EL (cell line): ENCODE data around the gene NODAL.
"Not testable (repeated sequence)": the region's sequence is repeated elsewhere in the genome, so short reads cannot be mapped to it uniquely, and the experiment has no call there.

Experiments
- DNase-seq: peaks from one replicate; pipeline ENCODE4 v3.0.0-alpha.2; 2016

Gene NODAL

GRCh38 chr10:70441161-70441894 is at the start of gene NODAL:
Gene NODAL (minus strand): TSS chr10:70441681. CDS start chr10:70441667, 14 bp downstream.
- DNase-seq = no peak

DNA sequence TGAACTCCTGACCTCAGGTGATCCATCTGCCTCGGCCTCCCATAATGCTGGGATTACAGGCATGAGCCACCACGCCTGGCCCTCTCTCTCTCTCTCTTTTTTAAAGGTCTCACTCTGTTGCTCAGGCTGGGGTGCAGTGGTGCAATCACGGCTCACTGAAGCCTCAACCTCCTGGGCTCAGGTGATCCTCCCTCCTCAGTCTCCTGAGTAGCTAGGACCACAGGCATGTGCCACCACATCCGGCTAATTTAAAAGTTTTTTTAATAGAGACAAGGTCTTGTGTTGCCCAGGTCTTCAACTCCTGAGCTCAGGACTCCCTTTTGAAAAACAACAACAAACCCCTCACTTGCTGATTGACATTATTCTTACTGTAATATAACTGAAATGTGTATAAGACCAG is 48.7 kb upstream of the NODAL start:
- no peak for DNase-seq

DNA sequence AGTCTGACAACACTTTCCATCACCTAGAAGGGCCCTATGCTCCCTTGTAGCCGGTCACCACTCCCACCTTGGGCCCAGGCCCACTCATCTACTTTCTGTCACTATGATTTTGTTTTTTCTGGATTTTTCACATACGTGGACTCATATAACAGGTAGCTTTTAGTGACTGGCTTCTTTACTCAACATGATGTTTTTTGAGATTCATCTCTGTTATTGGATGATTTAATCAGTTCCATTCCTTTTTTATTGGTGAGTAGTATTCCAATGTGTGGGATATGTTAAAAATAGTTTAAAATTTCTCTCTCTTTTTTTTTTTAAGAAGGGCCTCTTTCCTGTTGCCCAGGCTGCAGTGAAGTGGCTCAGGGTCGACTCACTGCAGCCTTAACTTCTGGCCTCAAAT is 46.3 kb upstream of the NODAL start:
- no peak for DNase-seq

- not testable (repeated sequence) for DNase-seq
Measured at GRCh38 chr10:70483872-70484271, 42.4 kb upstream of the NODAL start.

DNA sequence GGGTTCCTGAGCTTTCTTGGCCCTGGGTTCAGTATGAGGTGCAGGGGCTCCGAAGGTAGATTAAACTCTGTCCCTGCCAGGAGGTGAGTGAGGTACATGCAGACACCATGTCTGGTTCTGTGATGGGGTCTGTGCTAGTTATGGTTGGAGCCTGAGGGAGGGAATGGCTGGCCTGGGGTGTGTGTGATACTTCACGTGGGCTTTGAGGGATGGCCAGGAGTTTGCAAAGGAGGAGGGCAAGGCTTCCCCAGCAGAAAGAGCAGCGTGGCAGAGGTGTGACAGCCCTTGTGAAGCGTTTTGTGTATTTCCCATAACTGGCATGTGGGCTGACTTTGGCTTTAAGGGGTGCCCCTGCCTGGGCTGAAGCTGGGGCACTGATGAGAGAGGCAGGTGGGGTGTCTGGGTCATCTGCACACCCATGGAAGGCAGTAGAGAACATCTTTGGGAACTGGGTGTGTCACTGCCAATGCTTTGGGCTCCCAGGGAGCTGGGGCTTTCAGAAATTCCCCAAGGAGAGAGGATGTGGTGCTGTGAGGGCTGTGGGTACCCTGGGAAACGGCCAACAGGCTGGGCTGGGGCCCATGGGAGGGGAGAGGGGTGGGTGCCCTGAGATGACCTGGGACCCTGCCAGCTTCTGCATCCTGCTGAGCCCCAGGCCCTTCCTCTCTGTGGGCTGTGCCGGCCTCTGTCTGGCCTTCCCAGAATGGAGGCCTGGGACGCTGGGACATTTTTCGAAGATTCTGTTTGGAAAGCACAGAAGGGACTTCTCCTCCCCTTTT is 41.7 kb upstream of the NODAL start:
- no peak for DNase-seq

DNA sequence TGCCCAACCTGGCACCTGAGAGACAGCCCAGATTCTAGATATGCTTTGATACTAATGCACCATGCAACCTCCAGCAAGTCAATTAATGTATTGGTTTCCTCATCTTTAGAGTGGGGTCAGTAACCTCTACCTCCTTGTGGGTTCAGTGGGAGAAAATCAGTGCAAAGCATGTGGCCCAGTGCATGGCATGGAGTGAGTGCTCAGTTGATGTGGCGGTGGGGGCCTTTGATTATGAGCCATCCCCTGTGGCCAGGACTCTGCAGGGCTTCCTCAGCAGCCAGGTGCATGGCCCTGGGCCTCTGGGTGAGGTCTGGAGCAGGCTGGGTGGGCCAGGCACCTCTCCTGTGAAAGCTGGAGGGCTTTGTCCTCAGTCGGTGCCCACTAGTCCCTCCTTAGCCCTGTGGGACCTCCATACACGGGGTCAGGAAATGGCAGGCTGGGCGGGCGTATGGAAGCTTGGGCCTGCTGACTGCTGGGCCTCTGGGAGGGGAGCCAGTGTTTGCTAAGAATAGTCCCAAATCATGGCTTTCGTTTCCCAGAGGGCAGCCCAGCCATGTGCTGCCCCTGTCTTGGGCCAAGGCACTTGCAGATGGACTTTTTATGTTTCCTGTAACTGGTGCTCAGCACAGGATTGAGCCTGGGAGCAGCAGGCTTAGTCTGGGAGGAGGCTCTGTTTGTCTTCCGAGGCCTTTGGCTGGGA is 40.5 kb upstream of the NODAL start:
- DNase-seq = no peak

- DNase-seq = no peak
Measured at GRCh38 chr10:70481105-70481504, 39.6 kb upstream of the NODAL start.

GRCh38 chr10:70480239-70480861 is 38.9 kb upstream of the NODAL start:
- no peak for DNase-seq

GRCh38 chr10:70479626-70480238 is 38.3 kb upstream of the NODAL start:
- no peak for DNase-seq

GRCh38 chr10:70479165-70479581 is 37.7 kb upstream of the NODAL start:
- DNase-seq = no peak

- DNase-seq = peak; percentile 64
Measured at GRCh38 chr10:70478191-70479164, 37.0 kb upstream of the NODAL start, which contains the start of gene PALD1. Gene PALD1 (plus strand): TSS chr10:70478767. CDS start chr10:70525952, 47,185 bp downstream.

DNA sequence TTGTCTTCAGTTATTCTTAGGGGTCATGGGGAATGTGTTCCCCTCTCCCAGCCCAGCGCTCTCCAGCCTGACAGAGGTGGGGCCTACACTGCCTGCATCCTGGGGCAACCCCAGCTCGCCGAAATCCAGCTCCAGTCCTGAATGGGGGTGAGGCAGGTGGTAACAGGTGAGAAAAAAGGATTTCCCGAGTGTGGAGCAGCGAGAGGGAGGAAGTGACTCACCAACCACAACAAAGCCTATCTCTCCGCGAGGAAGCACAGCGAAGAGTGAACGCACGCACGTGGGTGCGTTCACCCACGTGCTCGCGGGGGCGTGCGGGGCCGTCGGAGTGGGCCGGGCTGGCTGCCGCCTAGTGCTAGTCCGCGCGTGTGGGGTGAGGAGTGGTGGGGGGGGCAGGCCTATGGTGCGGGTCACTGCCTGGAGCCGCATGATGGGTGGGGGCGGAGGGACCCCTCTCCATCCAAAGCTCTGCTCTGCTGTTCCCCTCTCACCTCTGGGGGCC is 36.2 kb upstream of the NODAL start:
- DNase-seq = no peak

DNA sequence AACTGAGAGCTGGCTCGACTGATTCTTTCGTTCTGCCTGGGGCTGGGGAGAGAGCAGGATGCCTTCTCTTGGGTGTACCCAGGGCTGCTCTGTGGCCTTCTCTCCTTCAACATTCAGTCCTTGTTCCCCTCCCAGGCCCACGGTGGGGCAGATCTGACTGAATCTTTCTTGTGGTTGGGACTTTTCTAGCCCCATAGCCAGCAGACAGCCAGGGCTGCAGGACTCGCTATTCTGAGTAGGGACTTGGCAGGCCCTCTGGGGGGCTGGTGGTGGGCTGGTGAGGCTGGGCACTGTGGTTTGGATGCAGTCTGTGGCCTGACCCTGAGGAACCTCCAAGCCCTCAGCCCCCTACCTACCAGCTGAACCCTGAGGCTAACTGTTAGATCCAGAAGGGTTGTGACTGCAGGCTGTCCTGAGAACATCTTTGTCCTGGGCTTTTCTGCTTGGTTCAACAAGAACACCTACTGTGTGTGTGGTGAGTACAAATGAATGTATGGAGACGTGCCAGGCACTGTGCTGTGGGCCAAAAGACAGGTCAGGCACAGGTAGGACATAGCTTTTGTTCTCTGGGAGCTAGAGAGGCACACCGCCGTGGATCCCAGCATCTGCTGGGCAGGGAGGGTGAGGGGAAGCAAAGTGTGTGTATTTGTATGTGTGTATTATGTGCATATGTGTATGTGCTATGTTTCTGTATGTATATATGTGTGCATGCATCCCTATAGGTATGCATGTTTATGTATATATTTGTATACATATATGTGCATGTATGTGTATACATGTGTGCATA is 35.0 kb upstream of the NODAL start:
- DNase-seq = no peak

DNA sequence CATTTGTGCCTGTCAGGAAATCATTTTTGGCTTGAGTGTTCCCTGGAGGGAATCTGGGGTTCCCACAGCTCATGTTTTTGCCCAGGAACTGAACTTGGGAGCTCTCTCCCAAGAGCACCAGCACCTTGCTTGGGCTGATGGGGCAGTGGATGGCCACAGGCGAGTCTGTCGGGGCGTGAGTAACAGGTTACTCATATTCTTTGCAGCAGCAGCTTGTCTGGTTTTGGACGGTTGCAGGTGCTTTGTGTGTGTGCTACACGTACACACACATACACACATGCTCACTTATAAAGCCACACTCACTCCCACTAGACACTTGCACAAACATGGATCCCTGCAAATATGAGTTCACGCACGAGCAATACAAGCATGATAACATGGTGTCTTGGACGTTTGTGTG is 34.2 kb upstream of the NODAL start:
- no peak for DNase-seq

- no peak for DNase-seq
Measured at GRCh38 chr10:70474780-70475179, 33.3 kb upstream of the NODAL start.

- DNase-seq = no peak
Measured at GRCh38 chr10:70472799-70473454, 31.4 kb upstream of the NODAL start.

GRCh38 chr10:70466951-70467350 is 25.5 kb upstream of the NODAL start:
- DNase-seq = no peak

GRCh38 chr10:70465832-70466231 is 24.4 kb upstream of the NODAL start:
- DNase-seq = no peak

DNA sequence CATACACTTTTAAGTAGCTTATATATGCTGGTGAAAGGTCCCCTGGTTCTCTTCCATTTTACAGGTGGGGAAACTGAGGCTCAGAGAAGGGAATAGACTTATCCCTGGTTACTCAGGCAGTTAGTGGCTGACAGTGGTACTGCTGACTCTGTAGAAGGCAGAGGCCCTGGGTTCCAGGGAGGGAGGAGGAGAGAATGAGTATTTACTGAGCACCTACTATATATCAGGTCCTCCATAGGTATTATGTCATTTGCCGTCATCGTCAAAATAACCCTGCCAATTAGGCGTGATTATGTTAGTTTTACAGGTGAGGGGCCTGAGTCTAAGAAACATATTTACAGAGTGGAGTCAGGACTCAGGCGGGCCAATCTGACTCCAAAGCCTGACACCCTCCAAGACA is 23.8 kb upstream of the NODAL start:
- DNase-seq = no peak
